Measurements from ENCODE around the gene NOB1. TPM values are rescaled to one million over a fixed set of nuclear protein-coding genes. Genes with fewer than 3 reads are reported as not detected.

The NOB1 gene
- total and polyA plus RNA-seq, 2 donors from 2014 or later, result 34.9 to 50.4 TPM

DNA sequence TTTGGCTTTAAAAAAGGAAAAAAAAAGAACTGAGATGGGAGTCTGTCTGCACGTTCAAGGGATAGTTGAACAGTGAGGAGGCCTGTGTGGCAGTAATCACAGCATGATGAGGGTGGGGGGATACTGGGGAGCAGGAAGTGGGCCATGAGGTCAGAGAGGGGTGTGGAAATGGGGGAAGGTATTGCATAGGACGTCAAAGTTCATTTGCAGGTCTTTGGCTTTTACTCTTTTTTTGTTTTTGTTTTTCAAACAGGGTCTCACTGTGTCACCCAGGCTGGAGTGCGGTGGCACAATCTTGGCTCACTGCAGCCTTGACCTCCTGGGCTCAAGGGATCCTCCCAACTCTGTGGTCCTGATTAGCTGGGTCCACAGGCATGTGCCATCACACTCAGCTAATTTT lies 26.4 kb upstream of the NOB1 start:
- no peak for TF ChIP-seq CTCF (IDR thresholded peaks at IDR 0.05; ENCODE audit: borderline replicate concordance, extremely low read depth, insufficient read depth)
- Histone ChIP-seq H3K27ac (ENCODE audit: low read depth in 2 of 2, low read length in 2 of 2) (no peak overlapping the region), H3K4me3 (ENCODE audit: low read length in 3 of 3) (no peak overlapping the region), H3K4me1 (ENCODE audit: control insufficient read depth in 2 of 3, insufficient read depth in 2 of 3, low read depth in 1 of 3, low read length in 3 of 3) (no peaks in the 10 kb centered on the region), H3K9me3 (ENCODE audit: control insufficient read depth in 2 of 3, insufficient read depth in 1 of 3, low read length in 3 of 3) (no peaks in the 10 kb centered on the region), H3K27me3 (ENCODE audit: control insufficient read depth, insufficient read depth, low read length) (no peaks in the 10 kb centered on the region), H3K9ac (ENCODE audit: low read length in 3 of 3) (no peak overlapping the region), H3K36me3 (ENCODE audit: control insufficient read depth in 2 of 3, insufficient read depth in 3 of 3, low read length in 3 of 3) (peaks cover 0 to 4% (median 0%) of the 10 kb centered on the region in 3 donors)
- intact Hi-C loops (cut with DNase I), result no loop called here
- DNase-seq (no peak), FAIRE-seq (no peak)

DNA sequence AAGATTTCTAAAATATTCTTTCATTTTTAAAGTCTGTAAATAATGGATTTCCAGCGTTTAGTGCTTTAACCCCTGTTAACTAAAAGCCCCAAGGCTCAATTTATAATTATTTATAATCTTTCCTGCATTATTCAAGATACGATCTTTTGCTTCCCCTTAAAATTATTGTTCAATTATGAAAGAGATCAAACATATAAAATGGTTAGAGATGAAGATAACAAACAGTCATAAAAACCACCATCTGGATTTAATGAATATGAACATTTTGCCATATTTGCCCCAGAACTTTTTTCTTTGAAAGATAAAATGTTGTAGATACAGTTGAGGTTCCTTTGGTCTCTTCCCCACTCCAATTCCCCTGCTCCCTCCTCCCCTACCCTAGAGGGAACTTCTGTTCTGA lies 25.0 kb upstream of the NOB1 start:
- no peak overlapping the region for H3K4me3 ChIP-seq (ENCODE audit: low read length in 3 of 3)
- TF ChIP-seq CTCF (IDR thresholded peaks at IDR 0.05; ENCODE audit: borderline replicate concordance, extremely low read depth, insufficient read depth), result no peak
- H3K27ac ChIP-seq (ENCODE audit: low read depth in 2 of 2, low read length in 2 of 2), result no peak overlapping the region
- H3K9me3 ChIP-seq (ENCODE audit: control insufficient read depth in 2 of 3, insufficient read depth in 1 of 3, low read length in 3 of 3), result no peaks in the 10 kb centered on the region
- no peaks in the 10 kb centered on the region for H3K27me3 ChIP-seq (ENCODE audit: control insufficient read depth, insufficient read depth, low read length)
- intact Hi-C loops (cut with DNase I), result no loop called here
- no peak overlapping the region for H3K9ac ChIP-seq (ENCODE audit: low read length in 3 of 3)
- peaks cover 0 to 4% (median 0%) of the 10 kb centered on the region in 3 donors for H3K36me3 ChIP-seq (ENCODE audit: control insufficient read depth in 2 of 3, insufficient read depth in 3 of 3, low read length in 3 of 3)
- DNase-seq (no peak), FAIRE-seq (no peak)
- no peaks in the 10 kb centered on the region for H3K4me1 ChIP-seq (ENCODE audit: control insufficient read depth in 2 of 3, insufficient read depth in 2 of 3, low read depth in 1 of 3, low read length in 3 of 3)

- no peak for DNase-seq
- no peak overlapping the region for H3K27ac ChIP-seq (ENCODE audit: low read depth in 2 of 2, low read length in 2 of 2)
- H3K4me3 ChIP-seq (ENCODE audit: low read length in 3 of 3), result no peak overlapping the region
- H3K36me3 ChIP-seq (ENCODE audit: control insufficient read depth in 2 of 3, insufficient read depth in 3 of 3, low read length in 3 of 3), result no peaks in the 10 kb centered on the region
- H3K4me1 ChIP-seq (ENCODE audit: control insufficient read depth in 2 of 3, insufficient read depth in 2 of 3, low read depth in 1 of 3, low read length in 3 of 3), result peaks cover 0 to 5% (median 3%) of the 10 kb centered on the region in 3 donors
- H3K27me3 ChIP-seq (ENCODE audit: control insufficient read depth, insufficient read depth, low read length), result no peaks in the 10 kb centered on the region
- no peak for TF ChIP-seq CTCF (IDR thresholded peaks at IDR 0.05; ENCODE audit: borderline replicate concordance, extremely low read depth, insufficient read depth)
- H3K9me3 ChIP-seq (ENCODE audit: control insufficient read depth in 2 of 3, insufficient read depth in 1 of 3, low read length in 3 of 3), result no peaks in the 10 kb centered on the region
- intact Hi-C loops (cut with DNase I), result no loop called here
- no peak for FAIRE-seq
- H3K9ac ChIP-seq (ENCODE audit: low read length in 3 of 3), result no peak overlapping the region
Measured at GRCh38 chr16:69775563-69775962, 20.8 kb upstream of the NOB1 start.

Measured in kidney (tissue), 14 donors.